Superior temporal gyrus (tissue), 1 donor: ENCODE data around the gene EVA1C.
"Not testable (repeated sequence)": the region's sequence is repeated elsewhere in the genome, so short reads cannot be mapped to it uniquely, and the experiment has no call there.

Experiments used
- DNase-seq: peaks from one replicate; pipeline ENCODE4 v3.0.0-alpha.2; 2016; ENCODE audit errors: extremely low spot score

Gene EVA1C

GRCh38 chr21:32462564-32462963 is 50.1 kb downstream of the EVA1C start:
- DNase-seq, result not testable (repeated sequence)

- no peak for DNase-seq
Observed at GRCh38 chr21:32463367-32463766, 50.9 kb downstream of the EVA1C start.

GRCh38 chr21:32463889-32464300 is 51.4 kb downstream of the EVA1C start:
- DNase-seq, result no peak

DNA sequence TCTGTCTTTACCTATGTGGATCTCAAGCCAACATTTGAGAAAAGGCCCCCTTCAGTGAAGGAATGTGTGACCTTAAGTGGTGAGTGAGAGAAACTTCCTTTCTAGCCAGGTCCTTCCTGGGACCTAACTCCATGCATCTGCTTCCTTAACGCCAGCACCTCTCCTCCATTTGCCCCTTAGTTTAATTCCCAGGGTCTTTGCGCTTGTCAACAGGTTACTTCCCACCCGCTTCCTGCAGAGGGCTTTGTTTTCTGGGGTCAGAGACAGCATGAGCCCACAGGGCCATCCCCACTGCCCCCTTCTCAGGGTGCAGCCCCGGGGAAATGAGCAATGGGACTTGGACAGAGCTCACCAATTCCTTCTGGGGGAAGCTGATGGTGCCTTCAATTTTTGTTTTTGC is 54.8 kb downstream of the EVA1C start:
- no peak for DNase-seq

DNA sequence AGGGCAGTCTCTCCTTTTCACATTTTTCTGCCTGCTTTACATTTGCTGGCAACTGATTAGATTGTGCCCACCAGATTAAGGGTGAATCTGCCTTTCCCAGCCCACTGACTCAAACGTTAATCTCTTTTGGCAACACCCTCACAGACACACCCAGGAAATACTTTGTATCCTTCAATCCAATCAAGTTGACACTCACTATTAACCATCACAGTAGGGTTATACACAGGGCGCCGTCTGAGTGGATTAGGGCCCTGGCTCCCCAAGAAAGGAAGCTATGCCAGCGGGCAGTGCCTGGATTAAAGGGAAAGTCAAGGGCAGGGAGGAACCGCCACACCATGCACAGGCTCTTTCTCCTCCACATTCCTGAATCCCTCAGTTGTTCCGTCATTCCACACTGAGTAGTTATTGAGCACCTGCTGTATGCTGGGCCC is 56.2 kb downstream of the EVA1C start:
- no peak for DNase-seq

- no peak for DNase-seq
Observed at GRCh38 chr21:32469628-32470027, 57.1 kb downstream of the EVA1C start.

GRCh38 chr21:32470206-32470605 is 57.7 kb downstream of the EVA1C start:
- DNase-seq, result no peak

DNA sequence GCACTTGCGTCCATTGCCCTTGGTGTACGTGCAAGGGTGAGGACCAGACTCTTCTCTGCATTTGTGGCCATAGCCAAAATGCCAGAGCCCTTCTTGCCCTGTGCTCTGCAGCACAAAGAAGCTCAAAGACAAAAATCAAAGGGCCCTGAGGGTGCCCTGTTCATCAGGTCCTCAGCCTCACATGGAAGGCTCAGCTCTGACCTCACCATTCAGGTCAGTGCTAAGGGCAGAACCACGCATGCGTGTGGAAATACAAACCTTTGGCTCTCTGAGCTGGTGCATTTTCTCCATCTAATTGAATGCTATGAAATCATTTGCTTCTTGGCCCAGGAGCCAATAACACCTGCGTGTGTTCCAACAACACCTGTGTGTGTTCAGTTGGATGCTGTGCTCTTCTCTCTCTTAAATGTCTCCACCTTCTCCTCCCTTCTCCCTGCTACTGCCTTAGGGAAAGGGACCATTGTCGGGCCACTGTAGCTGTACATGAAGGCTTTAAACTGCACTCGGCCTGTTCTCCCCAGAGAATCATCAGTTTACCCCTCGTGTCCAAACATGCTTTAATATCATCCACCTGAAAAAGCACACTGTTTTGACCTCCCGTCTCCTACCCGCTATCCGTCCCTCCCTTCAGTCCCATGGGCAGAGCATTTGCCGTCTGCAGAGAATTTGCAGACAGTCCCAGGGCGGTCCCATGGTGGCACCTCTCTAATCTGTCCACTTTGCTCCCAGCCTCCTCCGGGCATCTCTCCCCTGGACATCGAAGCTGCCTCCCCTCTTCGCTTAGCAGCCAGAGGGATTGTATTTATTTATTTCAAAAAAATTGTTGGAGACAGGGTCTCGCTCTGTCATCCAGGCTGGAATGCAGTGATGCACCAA is 60.6 kb downstream of the EVA1C start:
- no peak for DNase-seq

GRCh38 chr21:32474179-32475059 is 61.9 kb downstream of the EVA1C start:
- DNase-seq, result no peak

DNA sequence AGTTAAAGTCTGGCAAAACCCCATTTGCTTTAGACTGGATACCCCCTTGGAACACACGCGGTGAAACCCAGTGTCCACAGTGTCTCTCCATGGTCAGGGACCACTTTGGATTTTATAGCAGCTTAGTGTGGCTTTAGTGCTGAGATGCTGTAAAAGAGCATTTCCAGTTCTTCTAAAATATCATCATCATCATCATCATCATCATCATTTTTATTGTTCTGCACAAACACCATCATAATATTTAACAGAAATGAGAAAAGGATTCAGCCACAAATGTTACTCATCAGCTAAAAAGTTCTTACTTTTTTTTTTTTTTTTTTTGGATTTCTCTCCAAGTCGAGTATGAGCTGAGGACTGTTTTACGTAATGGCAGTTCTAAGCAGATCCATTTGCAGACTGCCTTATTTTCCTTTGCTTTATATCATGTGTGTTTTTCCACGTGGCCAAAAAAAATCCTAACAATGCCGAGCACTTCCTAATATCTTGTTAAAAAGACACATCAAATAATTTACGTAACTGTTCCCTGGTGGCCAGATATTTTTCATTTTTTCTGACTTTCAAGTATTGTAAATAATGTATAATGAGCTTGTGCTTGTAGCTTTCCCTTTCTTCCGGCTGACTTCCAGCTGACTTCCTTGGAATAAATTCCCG is 62.8 kb downstream of the EVA1C start:
- DNase-seq, result no peak

DNA sequence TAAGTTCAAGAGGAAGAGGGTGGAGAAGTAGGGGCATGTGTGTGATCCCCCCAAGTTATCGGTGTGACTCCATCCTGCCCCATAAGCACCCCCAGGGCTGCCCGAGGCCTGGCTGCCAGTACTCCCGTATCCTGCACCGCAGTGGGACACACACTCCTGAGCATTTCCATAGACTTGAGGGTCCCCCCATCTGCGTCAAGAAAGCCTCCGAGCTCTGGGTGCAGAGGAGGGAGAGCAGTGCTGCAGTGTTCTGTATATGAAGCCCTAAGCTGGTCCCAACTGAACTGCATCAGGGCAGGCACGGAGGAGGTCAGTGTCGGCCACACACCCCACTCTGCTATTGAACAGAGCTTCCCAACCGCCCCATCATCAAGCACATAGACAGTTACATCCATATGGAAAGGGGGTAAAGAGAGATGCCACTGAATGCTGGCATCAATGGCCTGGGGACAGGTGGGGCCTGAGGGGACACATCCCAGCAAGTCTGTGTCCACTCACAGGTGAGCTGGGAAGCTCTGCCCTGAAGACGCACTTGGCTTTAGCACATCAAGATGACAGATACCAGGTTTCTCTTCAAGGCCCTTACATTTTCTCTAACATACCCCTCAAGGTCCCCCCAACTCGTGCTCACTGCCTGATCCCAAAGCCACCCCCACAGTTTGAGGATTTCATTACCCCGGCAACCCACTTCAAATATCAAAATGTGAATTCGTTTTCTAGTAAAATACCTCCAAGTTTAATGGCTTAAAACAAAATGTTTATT is 64.3 kb downstream of the EVA1C start:
- DNase-seq, result no peak

DNA sequence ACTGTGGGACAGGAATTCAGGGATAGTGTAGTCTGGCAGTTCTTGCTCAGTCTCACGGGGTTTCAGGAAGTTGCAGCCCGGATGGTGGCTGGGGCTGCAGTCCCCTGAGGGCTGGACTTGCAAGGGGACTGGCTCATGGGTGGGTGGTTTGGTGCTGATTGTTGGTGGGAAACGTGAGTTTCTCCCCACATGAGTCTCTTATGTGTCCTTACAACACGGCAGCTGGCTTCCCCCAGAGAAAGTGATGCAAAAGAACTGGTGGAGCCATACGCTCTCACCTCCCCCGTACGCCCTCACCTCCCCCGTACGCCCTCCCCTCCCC is 64.9 kb downstream of the EVA1C start:
- no peak for DNase-seq

DNA sequence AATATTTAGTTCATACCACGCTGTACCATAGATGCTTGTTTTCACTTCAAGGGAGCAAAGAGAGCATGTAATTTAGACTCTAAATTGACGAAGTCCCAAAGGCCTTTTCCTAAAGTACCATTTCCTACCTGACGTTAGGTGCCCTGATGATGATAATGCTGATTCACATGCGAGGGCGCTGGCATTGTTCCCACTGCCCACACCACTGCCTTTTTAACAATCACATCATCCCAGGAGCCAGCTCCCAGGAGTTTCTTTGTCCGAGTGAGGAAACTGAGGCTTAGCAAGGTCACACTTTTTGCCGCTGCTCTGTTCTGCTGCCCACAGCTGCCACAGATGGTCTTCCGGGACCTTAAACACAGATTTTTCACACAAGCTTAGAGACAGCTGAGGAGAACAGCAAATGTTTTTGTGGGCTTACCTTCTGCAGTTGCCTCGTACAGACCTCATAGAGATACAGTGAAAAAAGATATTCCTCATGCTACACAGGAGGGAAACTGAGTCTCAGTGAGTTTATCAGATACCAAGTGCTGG is 69.4 kb downstream of the EVA1C start:
- no peak for DNase-seq

- DNase-seq, result no peak
Observed at GRCh38 chr21:32482565-32483292, 70.2 kb downstream of the EVA1C start.

- DNase-seq, result no peak
Observed at GRCh38 chr21:32483293-32483595, 70.7 kb downstream of the EVA1C start.

- DNase-seq, result peak; percentile 77
Observed at GRCh38 chr21:32484706-32485380, 72.3 kb downstream of the EVA1C start.

DNA sequence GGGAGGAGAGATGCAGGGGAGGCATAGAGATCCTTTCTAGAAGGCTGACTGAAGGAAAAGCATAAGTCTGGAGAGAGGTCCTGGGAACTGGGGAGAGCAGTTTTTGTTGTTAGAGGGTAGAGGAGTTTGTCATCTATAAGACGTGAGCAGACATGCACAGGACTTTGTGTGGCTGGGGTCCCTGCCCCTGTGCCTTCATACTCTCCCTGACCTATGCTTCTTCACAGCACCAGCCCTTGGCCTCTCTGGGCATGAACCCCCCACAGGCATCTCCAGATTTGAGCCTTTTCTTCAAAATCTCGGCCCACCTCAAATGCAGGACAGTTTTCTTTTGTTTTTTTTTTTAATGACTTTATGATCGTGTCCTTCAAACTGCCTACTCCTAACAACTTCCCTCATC is 79.9 kb downstream of the EVA1C start:
- no peak for DNase-seq

DNA sequence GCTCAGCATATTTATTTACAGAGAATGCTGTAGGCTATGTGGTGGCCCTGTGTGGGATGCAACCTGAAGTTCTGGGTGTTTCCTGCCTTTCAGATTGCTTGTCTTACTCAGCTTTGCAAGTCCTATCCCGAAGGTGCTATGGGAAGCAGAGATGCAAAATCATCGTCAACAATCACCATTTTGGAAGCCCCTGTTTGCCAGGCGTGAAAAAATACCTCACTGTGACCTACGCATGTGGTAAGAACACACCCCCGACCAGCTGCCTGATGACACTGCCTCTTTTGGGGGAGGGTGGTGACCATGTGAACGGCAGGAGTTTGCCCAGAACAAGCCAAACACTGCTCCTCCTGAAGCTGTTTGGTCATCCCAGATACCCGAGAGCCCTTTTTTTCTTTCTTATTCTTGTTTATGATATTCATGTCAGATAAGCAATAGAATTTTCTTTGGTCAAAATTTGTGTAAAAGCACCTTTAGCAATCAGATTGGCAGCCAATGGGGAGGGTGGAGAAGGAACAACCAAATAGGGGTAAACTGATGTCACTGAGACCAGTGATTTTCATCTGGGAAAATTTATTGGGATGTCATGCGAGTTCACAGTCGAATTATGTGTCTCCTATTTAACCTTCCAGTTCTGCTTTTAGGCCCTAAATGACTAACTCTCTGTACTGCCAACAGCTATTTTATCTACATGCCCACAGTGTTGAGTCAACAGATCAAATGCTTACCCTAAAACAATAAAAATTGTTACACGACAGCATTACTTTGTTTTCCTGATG is 82.6 kb downstream of the EVA1C start:
- DNase-seq, result no peak

- no peak for DNase-seq
Observed at GRCh38 chr21:32496568-32496967, 84.1 kb downstream of the EVA1C start.
